Bladder microvascular endothelial cell (primary cell): ENCODE measurements around the gene CARD6. TPM values are rescaled to one million over a fixed set of nuclear protein-coding genes. Genes with fewer than 3 reads are reported as not detected.

Source experiments
- total RNA-seq: library from RNA; depleted of rRNA; stranded (reverse); fragments of >200 nt; gene quantifications from 2 replicates; pipeline ENCODE4 v1.2.3, GENCODE V29; 2014

The CARD6 gene, protein sequence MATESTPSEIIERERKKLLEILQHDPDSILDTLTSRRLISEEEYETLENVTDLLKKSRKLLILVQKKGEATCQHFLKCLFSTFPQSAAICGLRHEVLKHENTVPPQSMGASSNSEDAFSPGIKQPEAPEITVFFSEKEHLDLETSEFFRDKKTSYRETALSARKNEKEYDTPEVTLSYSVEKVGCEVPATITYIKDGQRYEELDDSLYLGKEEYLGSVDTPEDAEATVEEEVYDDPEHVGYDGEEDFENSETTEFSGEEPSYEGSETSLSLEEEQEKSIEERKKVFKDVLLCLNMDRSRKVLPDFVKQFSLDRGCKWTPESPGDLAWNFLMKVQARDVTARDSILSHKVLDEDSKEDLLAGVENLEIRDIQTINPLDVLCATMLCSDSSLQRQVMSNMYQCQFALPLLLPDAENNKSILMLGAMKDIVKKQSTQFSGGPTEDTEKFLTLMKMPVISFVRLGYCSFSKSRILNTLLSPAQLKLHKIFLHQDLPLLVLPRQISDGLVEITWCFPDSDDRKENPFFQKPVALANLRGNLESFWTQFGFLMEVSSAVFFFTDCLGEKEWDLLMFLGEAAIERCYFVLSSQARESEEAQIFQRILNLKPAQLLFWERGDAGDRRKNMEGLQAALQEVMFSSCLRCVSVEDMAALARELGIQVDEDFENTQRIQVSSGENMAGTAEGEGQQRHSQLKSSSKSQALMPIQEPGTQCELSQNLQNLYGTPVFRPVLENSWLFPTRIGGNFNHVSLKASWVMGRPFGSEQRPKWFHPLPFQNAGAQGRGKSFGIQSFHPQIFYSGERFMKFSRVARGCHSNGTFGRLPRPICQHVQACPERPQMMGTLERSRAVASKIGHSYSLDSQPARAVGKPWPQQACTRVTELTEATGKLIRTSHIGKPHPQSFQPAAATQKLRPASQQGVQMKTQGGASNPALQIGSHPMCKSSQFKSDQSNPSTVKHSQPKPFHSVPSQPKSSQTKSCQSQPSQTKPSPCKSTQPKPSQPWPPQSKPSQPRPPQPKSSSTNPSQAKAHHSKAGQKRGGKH
- total RNA-seq: 18.3 and 33.1 TPM in 2 replicates

DNA sequence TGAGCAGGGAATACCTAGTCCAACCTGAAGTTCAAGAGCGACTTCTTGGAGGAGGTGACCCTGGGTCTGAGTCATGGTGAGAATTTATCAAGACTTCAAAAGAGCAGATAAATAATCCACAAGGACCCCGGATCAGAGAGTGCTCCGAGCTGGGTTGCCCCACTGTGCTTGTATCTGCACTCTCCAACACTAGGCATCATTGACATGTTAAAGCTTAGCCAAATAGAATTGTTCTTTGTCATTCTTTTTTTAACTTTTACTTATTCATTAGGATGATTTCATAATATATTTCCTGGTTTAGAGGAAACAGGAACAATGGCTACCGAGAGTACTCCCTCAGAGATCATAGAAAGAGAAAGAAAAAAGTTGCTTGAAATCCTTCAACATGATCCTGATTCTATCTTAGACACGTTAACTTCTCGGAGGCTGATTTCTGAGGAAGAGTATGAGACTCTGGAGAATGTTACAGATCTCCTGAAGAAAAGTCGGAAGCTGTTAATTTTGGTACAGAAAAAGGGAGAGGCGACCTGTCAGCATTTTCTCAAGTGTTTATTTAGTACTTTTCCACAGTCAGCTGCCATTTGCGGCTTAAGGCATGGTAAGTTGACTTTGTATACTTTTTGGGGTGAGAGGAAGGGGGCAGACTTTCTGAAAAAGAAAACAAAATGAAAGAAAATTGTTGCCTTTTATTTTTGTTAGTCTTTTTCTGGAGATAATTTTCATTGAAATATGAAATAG, at the start of gene CARD6:
CARD6 (plus strand) TSS at position 300 of the 738 bp plus-strand sequence; CDS start at position 316, 16 bp downstream.

GRCh38 chr5:40798012-40798800, 43.0 kb upstream of the CARD6 start, which contains the start of gene PRKAA1:
PRKAA1 (minus strand) TSS chr5:40798374; CDS start chr5:40798189, 185 bp downstream.

GRCh38 chr5:40834849-40835787, 6.0 kb upstream of the CARD6 start, which contains the start of gene RPL37:
RPL37 (minus strand) TSS chr5:40835222; CDS start chr5:40835185, 37 bp downstream.

DNA sequence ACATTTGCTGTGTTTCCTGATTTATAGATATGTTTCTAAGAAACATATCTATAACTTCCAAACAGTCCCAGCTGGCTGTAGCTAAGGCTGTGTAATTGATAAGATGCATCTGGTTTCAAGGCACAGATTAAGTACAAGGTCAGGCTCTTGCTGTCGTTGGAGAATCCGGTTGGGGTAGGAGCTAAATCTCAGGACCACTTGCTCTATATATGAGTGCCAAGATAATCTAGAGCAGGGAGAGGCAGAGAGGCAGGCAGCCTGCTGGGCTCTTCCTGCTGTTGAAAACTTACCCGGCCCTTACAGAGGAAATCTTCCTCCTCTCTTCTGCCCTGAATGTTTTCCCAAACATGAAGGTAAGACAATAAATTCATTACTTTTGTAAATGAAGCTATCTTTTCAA, 68.1 kb downstream of the CARD6 start, which contains the start of gene C7:
C7 (plus strand) TSS at position 234 of the 400 bp plus-strand sequence; CDS start at position 348, 114 bp downstream.

Other genes with a start within 250 kb of the CARD6 start
- 12.5 and 14.9 TPM in 2 replicates for gene PTGER4, start 161.5 kb upstream of the CARD6 start, total RNA-seq
- 13.8 and 21.1 TPM in 2 replicates for gene TTC33, start 85.4 kb upstream of the CARD6 start, total RNA-seq
- 129 and 169 TPM in 2 replicates for gene PRKAA1, start 43.0 kb upstream of the CARD6 start, total RNA-seq
- gene RPL37, start 6.1 kb upstream of the CARD6 start, total RNA-seq: 1,747 and 1,842 TPM in 2 replicates
- gene C7, start 68.1 kb downstream of the CARD6 start, total RNA-seq: under 0.01 and 0.06 TPM in 2 replicates
- gene MROH2B, start 230.0 kb downstream of the CARD6 start, total RNA-seq: not detected in 2 replicates